NB4 (cell line): ENCODE measurements around the gene LMNTD1.

Experiments used
- DNase-seq: peaks from one replicate; pipeline ENCODE4 v3.0.0; 2010; ENCODE audit warnings: low read depth
- H3K4me3 ChIP-seq: one replicate; pipeline ENCODE4 v1.5.1; 2011; ENCODE audit warnings: mild to moderate bottlenecking, low read depth, low read length, moderate library complexity
- MYC ChIP-seq: IDR thresholded peaks from 2 replicates; pipeline ENCODE4 v1.6.1; 2011; ENCODE audit warnings: low read depth, low read length
- POLR2A ChIP-seq: IDR thresholded peaks from 2 replicates; pipeline ENCODE4 v1.6.1; 2011; ENCODE audit warnings: mild to moderate bottlenecking; ENCODE audit not compliant: insufficient read length; ENCODE audit errors: extremely low read depth
- TF ChIP-seq, protein P1 (sequence below): IDR thresholded peaks from 2 replicates; pipeline ENCODE4 v1.6.1; 2011; ENCODE audit warnings: low read depth, low read length
- TF ChIP-seq, protein P2 (sequence below): IDR thresholded peaks from one replicate; pipeline ENCODE4 v1.5.1; 2012; ENCODE audit warnings: low read depth, low read length

LMNTD1 gene

DNA sequence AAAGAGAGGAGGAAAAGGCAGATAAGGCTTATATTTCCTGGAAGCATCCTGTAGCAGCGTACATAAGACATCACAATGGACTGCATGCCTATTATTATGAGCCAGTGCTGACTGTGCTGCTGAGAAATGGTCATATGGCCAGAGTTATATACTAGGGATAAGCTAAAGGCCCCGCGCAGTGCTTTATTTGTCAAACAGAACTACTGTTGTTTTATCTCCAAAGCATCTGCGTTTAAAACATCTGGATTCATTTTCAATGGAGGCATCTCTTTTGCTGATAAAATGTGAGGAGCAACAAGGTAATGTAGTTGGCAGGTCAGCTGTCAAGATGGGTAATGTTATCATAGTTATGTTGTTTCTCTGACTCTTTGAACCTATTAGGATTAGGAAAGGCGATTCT is 28.0 kb upstream of the LMNTD1 start:
- TF ChIP-seq, protein P1, sequence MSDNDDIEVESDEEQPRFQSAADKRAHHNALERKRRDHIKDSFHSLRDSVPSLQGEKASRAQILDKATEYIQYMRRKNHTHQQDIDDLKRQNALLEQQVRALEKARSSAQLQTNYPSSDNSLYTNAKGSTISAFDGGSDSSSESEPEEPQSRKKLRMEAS, result no peak
- TF ChIP-seq MYC (no peak), POLR2A (no peak)
- TF ChIP-seq, protein P2, sequence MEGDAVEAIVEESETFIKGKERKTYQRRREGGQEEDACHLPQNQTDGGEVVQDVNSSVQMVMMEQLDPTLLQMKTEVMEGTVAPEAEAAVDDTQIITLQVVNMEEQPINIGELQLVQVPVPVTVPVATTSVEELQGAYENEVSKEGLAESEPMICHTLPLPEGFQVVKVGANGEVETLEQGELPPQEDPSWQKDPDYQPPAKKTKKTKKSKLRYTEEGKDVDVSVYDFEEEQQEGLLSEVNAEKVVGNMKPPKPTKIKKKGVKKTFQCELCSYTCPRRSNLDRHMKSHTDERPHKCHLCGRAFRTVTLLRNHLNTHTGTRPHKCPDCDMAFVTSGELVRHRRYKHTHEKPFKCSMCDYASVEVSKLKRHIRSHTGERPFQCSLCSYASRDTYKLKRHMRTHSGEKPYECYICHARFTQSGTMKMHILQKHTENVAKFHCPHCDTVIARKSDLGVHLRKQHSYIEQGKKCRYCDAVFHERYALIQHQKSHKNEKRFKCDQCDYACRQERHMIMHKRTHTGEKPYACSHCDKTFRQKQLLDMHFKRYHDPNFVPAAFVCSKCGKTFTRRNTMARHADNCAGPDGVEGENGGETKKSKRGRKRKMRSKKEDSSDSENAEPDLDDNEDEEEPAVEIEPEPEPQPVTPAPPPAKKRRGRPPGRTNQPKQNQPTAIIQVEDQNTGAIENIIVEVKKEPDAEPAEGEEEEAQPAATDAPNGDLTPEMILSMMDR, result no peak

DNA sequence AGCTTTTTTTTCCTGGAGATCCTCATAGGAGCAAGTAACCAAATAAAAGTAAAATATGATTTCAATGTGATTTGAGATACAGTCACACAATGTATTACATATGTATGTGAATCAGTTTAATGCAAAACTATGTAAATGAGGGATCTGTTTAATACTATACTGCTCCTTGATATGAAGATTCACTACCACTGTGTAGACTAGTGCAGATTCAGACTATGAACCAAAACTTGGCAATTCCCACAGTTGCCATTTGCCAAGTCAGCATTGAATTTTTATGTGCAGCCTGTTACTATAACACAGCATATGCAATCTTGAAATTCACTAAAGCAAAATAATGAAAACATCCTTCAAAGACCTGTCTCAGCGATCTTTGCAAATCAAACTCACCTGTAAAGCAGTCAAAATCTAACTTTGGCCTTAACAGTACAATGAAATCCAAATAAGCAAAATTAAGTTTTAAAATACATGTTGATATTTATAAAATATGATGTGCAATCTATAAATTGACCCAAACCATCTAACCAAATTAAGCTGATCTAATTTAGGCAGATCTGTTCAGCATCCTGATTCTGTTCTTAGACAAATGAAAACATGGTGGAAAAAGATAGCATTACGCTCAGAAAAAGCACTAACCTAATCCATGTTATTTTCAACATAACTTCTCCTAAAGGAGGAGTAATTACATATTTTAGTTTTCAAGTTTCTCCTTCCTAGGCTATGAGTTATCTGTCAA is 25.5 kb upstream of the LMNTD1 start:
- TF ChIP-seq, protein P2, result no peak
- TF ChIP-seq POLR2A (no peak), MYC (no peak)
- TF ChIP-seq, protein P1, result no peak
- H3K4me3 ChIP-seq, result no peak overlapping the region
- DNase-seq, result no peak

More for the DNA sequence above, 28.0 kb upstream of the LMNTD1 start:
- DNase-seq, result no peak
- H3K4me3 ChIP-seq, result no peak overlapping the region

DNA sequence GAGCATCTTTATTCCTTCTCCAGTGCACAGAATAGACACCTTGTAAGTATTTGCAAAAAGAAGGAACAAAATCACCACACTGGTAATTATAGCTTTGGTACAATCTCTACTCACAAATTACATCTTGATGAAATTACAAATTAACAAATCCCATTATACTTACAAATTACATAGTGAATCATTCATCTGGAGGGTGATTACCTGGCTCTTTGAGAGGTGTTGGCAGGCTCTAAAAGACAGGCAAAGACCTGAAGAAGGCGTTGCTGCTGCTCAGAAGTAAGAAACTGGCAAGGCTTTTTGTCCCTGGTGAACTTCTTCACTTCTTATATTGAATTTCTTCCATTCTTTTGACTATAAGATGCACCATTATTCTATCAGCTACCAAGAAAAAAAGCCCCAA is 21.7 kb upstream of the LMNTD1 start:
- H3K4me3 ChIP-seq, result no peak overlapping the region
- TF ChIP-seq POLR2A, result no peak
- TF ChIP-seq, protein P1, result no peak
- TF ChIP-seq, protein P2, result no peak
- TF ChIP-seq MYC, result no peak
- no peak for DNase-seq

DNA sequence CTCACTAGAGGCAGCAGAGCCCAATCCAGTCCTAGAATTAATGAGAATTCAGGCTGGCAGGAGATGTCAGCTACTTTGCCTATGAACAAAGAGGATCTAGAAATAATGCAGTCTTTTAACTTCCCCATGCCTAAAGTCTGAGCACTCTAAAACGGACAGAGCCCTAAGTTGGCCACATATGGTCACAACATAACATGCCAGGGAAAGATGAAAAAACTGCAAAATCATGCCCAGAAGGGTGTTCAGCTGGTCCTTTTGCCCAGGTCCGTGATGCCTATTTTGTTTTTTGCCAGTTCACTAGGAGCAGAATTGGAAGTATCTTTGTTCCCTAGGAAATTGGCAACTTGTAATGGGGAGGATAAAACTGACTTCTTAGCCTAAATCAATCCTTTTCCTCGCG is 20.3 kb upstream of the LMNTD1 start:
- DNase-seq, result no peak
- TF ChIP-seq, protein P2, result no peak
- no peak for TF ChIP-seq POLR2A
- no peak for TF ChIP-seq MYC
- TF ChIP-seq, protein P1, result no peak
- H3K4me3 ChIP-seq, result no peak overlapping the region

DNA sequence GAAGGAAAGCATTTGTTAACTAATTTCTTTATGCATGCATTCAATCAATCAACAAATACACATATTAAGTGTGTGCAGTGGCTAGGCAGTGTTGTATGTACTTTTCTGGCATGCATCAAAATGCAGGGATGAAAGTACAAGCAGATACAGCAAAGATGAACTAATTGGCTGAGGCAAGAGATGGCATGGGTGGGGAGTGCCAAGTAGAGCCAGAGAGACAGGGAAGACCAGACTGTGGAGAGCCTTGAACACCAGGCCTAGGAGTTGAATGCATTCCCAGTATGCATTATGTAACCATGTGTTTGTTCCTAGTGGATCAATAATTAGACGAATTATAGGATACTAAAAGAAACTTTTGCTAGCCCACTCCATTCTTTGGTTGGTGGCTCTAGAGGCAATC is 17.3 kb upstream of the LMNTD1 start:
- no peak overlapping the region for H3K4me3 ChIP-seq
- TF ChIP-seq, protein P1, result no peak
- TF ChIP-seq MYC, result no peak
- no peak for TF ChIP-seq POLR2A
- TF ChIP-seq, protein P2, result no peak
- no peak for DNase-seq
